SK-N-SH treated with all-trans-retinoic acid at 6 μM for 48 hours (cell line): ENCODE results near the gene RLN3.

Experiments
- ATAC-seq: fragments of 200-7000 bp; cut with Tn5 transposase; 3 replicates; pipeline ENCODE4 v1.9.1; 2020; ENCODE audit warnings: mild to moderate bottlenecking, moderate library complexity
- BACH2 ChIP-seq: fragments of 250-450 bp; sonication (Bioruptor Pico); IDR thresholded peaks from 2 replicates; pipeline ENCODE4 v1.9.0; 2021; ENCODE audit warnings: mild to moderate bottlenecking, borderline replicate concordance
- CREB5 ChIP-seq: fragments of 250-450 bp; sonication (Bioruptor Pico); IDR thresholded peaks from 2 replicates; pipeline ENCODE4 v1.5.1; 2020; ENCODE audit warnings: low read depth, mild to moderate bottlenecking, moderate library complexity
- ESRRG ChIP-seq: fragments of 250-450 bp; sonication (Bioruptor Pico); IDR thresholded peaks from 2 replicates; pipeline ENCODE4 v1.6.1; 2021; ENCODE audit warnings: mild to moderate bottlenecking
- GLIS3 ChIP-seq: fragments of 250-450 bp; sonication (Bioruptor Pico); IDR thresholded peaks from 2 replicates; pipeline ENCODE4 v1.5.0; 2020; ENCODE audit warnings: mild to moderate bottlenecking, moderate library complexity
- ISL1 ChIP-seq: fragments of 250-450 bp; sonication (Bioruptor Pico); IDR thresholded peaks from 2 replicates; pipeline ENCODE4 v2.1.2; 2022; ENCODE audit warnings: mild to moderate bottlenecking, moderate library complexity
- PATZ1 ChIP-seq: fragments of 250-450 bp; sonication (Bioruptor Pico); IDR thresholded peaks from 2 replicates; pipeline ENCODE4 v1.8.0; 2020; ENCODE audit warnings: mild to moderate bottlenecking, moderate library complexity, borderline replicate concordance
- RARB ChIP-seq: fragments of 250-450 bp; sonication (Bioruptor Pico); IDR thresholded peaks from 2 replicates; pipeline ENCODE4 v1.8.0; 2021; ENCODE audit warnings: mild to moderate bottlenecking, moderate library complexity
- TCF4 ChIP-seq: fragments of 250-450 bp; sonication (Bioruptor Pico); IDR thresholded peaks from 2 replicates; pipeline ENCODE4 v1.8.0; 2021; ENCODE audit warnings: mild to moderate bottlenecking, moderate library complexity, borderline replicate concordance
- TSHZ2 ChIP-seq: fragments of 250-450 bp; sonication (Bioruptor Pico); IDR thresholded peaks from 2 replicates; pipeline ENCODE4 v1.5.0; 2020; ENCODE audit warnings: mild to moderate bottlenecking, moderate library complexity
- ZC3H10 ChIP-seq: fragments of 250-450 bp; sonication (Bioruptor Pico); IDR thresholded peaks from 2 replicates; pipeline ENCODE4 v1.5.1; 2021; ENCODE audit warnings: mild to moderate bottlenecking, moderate library complexity
- ZFP3 ChIP-seq: fragments of 250-450 bp; sonication (Bioruptor Pico); IDR thresholded peaks from 2 replicates; pipeline ENCODE4 v1.5.0; 2020; ENCODE audit warnings: mild to moderate bottlenecking, moderate library complexity
- ZNF565 ChIP-seq: fragments of 450-650 bp; formaldehyde crosslinking; conservative IDR thresholded peaks from 2 replicates; pipeline ENCODE4 v1.5.0; 2020; ENCODE audit warnings: low read depth, mild to moderate bottlenecking, moderate library complexity
- ZNF70 ChIP-seq: fragments of 450-650 bp; formaldehyde crosslinking; IDR thresholded peaks from 2 replicates; pipeline ENCODE4 v1.5.0; 2020; ENCODE audit warnings: mild to moderate bottlenecking, moderate library complexity
- ZNF8 ChIP-seq: fragments of 450-650 bp; formaldehyde crosslinking; IDR thresholded peaks from 2 replicates; pipeline ENCODE4 v1.5.0; 2020; ENCODE audit warnings: mild to moderate bottlenecking, moderate library complexity

RLN3 gene

GRCh38 chr19:13999085-13999484 lies 28.9 kb upstream of the RLN3 start:
- no peak for ATAC-seq

GRCh38 chr19:14000691-14001375 lies 27.1 kb upstream of the RLN3 start:
- TF ChIP-seq RARB (CRISPR knock-in tag) (no peak), CREB5 (CRISPR knock-in tag) (no peak), ZFP3 (CRISPR knock-in tag) (no peak)
- ATAC-seq = no peak

More at GRCh38 chr19:13999085-13999484, 28.9 kb upstream of the RLN3 start:
- TF ChIP-seq ZC3H10 (CRISPR knock-in tag) (no peak), ESRRG (CRISPR knock-in tag) (no peak), PATZ1 (CRISPR knock-in tag) (no peak), TCF4 (no peak), ISL1 (CRISPR knock-in tag) (no peak), GLIS3 (no peak), CREB5 (CRISPR knock-in tag) (no peak), ZNF8 (CRISPR knock-in tag) (no peak), ZNF70 (CRISPR knock-in tag) (no peak)

GRCh38 chr19:14002571-14003250 lies 25.2 kb upstream of the RLN3 start:
- TF ChIP-seq ZNF565 (CRISPR knock-in tag) = no peak
- no peak for TF ChIP-seq TCF4
- no peak for TF ChIP-seq ZC3H10 (CRISPR knock-in tag)
- TF ChIP-seq CREB5 (CRISPR knock-in tag) = no peak
- no peak for TF ChIP-seq BACH2
- TF ChIP-seq, all 23 proteins: peak for 0
- no peak for ATAC-seq

GRCh38 chr19:14003251-14004055 lies 24.5 kb upstream of the RLN3 start:
- TF ChIP-seq CREB5 (CRISPR knock-in tag) = no peak
- no peak for TF ChIP-seq ISL1 (CRISPR knock-in tag)
- no peak for TF ChIP-seq ZNF8 (CRISPR knock-in tag)
- TF ChIP-seq TSHZ2 (CRISPR knock-in tag) = no peak
- TF ChIP-seq TCF4 = no peak
- no peak for TF ChIP-seq GLIS3
- no peak for TF ChIP-seq PATZ1 (CRISPR knock-in tag)
- no peak for TF ChIP-seq BACH2

More at GRCh38 chr19:14003251-14004055, 24.5 kb upstream of the RLN3 start:
- ATAC-seq = no peak
